HG02623 (cell line): ENCODE measurements around the gene POR.
"Not testable (repeated sequence)": the region's sequence is repeated elsewhere in the genome, so short reads cannot be mapped to it uniquely, and the experiment has no call there.

ENCODE experiments used
- ATAC-seq: cut with Tn5 transposase; IDR thresholded peaks from one replicate; pipeline ENCODE4 v1.9.1; 2021; ENCODE audit warnings: moderate library complexity; ENCODE audit not compliant: unreplicated experiment

Gene POR

DNA sequence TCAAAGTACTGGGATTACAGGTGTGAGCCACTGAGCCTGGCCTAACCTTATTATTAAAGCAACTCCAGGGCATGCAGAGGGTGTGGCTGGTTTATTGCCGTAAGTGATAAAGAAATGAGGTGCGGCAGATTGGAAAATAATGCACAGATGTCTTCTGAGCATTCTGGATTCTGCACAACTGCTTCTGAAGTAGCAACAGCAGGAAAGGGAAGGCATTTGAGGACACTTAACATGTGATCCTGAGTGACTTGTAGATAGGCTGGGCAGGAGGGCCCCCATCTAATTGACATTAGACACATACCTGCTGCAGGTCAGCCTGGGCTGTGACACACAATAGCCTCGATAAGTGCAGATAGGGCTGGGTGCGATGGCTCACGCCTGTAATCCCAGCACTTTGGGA is 30.5 kb upstream of the POR start:
- no peak for ATAC-seq

DNA sequence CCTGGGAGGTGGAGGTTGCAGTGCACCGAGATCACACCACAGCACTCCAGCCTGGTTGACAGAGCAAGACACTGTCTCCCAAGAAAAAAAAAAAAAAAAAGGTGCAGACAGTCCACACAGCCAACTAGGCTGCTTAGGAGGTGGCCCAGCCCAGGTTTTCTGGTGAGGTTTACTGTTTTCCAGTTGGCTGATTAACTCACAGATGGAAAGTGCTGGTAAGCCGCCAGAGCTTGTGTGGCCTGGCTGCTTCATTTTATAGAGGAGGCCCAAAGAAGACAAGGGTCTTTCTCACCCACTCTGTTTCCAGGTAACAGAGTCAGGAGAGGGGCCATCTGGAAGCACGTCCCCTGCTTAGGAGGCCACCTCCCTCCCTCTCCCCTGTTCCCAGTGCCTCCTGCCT is 29.9 kb upstream of the POR start:
- no peak for ATAC-seq

DNA sequence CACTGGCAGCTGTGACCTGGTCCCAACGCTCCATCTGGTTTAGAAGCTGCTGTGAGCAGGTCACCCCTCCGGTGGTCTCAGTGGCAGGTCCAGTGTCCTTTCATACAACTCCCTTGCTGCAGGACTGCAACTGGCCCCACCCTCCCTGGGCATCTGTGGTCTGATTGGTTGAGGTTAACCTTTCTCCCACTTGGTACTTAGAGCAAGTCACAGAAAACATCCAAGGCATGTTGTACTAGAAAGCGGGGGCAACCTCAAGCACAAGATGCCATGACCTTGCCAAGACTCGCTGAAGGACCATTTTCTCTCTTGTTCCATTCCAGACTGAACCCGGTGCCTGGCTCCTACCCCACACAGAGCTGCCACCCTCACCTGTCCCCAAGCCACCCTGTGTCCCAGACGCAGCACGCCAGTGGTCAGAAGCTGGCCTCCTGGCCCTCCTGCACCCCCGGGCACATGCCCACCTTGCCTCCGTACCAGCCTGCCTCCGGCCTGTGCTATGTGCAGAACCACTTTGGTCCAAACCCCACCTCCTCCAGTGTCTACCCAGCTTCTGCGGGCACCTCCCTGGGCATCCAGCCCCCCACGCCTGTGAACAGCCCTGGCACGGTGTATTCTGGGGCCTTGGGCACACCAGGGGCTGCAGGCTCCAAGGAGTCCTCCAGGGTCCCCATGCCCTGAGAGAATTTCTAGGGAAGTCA is 27.1 kb upstream of the POR start:
- no peak for ATAC-seq

GRCh38 chr7:75888464-75889222 is 26.3 kb upstream of the POR start:
- ATAC-seq = no peak

DNA sequence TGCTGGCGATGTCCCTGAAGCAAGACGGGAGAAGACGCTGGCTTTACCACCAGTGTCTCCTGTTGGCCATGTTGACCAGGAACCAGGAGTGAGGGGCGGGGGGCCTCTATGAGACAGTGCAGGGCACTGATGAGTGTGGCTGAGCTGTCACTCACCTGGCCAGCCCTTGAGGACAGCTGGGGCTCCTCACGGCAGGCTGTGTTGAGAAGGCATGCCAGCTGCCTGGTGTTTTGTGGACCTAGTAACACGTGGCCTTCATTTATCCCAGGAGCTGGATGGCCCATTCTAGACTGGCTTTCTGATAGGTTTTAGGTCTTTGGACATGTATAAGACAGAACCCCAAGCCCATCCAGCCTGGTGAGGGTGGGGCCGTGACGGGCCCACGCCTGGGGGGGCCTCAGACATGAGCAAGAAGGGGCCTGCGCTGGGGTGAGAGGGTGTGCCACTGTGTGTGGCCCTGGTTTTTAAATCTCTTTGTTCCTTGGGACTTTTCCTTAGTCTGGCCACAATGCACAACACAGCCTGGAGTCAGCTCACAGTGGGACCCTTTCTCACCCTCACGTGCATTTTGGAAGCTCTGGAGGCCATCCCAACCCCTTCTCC is 25.6 kb upstream of the POR start:
- ATAC-seq = no peak

GRCh38 chr7:75889826-75890225 is 25.1 kb upstream of the POR start:
- ATAC-seq = no peak

DNA sequence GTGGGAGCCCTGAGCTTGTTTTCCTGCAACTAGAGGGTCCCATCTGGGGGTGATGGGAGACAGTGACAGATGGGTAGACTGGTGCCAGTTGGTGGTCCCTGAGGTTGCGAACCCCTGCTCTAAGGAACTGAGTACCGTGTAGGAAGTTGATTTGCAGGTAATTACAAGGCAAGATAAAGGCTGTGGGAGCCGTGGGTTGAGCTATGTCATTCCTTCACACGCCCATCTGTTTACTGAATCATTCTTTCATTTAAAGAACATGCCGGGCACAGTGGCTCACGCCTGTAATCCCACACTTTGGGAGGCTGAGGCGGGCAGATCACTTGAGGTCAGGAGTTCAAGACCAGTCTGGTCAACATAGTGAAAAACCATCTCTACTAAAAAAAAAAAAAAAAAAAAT is 23.7 kb upstream of the POR start:
- not testable (repeated sequence) for ATAC-seq

- ATAC-seq = no peak
Measured at GRCh38 chr7:75891815-75892411, 23.0 kb upstream of the POR start.

DNA sequence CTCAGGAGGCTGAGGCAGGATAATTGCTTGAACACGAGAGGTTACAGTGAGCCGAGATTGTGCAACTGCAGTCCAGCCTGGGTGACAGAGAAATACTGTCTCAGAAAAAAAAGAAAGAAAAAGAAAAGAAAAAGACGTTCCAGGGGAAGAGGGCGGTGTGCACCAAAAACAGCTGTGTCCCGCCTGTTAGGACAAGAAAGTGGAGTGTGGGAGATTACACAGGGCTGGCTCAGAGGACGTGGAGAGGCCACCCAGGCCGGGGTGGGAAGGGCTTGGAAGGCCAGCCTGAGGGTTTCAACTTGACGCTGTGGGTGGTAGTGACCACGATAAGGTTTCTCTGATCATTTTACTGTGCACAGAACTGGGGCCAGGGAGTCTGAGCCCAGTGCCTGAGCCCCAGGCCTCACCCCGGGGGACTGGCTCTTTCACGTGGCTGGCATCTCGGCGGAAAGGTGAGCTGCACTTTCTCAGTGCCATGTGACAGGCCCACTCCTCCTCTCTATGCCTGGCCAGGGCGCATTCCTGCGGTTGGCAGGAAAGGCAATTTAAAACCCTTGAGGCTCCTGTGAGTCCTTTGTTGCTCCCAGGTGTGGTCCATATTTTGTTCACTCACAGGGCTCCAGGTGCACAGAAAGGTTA is 22.2 kb upstream of the POR start:
- ATAC-seq = no peak

GRCh38 chr7:75896803-75897327 is 18.1 kb upstream of the POR start:
- no peak for ATAC-seq

DNA sequence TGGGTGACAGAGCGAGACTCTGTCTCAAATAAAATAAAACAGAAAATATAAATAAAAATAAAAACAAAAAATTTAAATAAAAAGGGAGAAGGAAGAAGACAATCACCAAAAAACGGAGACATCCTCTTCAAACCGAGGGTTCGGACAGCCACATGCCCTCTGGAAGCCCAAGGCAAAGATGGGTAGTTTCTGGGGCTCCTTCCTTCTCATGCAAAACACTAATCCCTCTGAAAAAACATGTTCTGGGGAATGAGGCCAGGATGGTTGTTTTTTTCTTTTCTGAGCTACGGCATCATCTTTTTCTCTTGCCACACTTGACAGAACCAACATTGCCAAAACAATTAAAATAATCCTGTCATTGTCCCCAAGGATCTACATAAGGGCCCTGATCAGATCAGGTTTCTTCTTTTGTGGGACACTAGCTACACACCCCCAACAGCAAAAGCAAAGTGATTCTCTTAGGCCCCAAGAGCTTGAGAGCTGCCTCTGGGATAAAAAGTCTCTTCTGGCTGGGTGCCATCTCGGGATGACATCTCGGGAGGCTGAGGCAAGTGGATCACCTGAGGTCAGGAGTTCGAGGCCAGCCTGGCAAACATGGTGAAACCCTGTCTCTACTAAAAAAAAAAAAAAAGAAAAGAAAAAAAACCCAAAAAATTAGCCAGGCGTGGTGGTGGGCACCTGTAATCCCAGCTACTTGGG is 14.2 kb upstream of the POR start:
- no peak for ATAC-seq

GRCh38 chr7:75905785-75906604 is 9.0 kb upstream of the POR start:
- ATAC-seq = no peak

- ATAC-seq = no peak
Measured at GRCh38 chr7:75906991-75907667, 7.8 kb upstream of the POR start.

- ATAC-seq = not testable (repeated sequence)
Measured at GRCh38 chr7:75907668-75908039, 7.3 kb upstream of the POR start.

DNA sequence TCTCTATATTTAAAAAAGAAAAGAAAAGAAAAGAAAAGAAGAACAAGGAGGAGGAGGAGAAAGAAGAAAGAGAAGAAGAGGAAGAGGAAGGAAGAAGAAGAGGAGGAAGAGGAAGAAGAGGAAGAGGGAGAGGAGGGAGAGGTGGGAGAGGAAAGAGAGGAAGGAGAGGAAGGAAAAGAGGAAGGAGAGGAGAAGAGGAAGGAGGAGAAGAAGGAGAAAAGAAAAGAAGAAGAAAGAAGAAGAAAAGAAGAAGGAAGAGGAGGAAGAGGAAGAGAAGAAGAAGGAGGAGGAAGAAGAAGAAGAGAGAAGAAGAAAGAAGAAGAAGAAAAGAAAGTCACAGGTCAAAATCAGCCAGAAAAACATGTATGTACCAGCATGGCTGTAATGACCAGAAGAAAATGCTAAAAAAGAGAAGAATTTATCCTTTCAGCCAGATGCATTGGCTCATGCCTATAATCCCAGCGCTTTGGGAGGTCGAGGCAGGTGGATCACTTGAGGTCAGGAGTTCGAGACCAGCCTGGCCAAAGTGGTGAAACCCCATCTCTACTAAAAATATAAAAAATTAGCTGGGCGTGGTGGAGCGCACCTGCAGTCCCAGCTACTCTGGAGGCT is 5.3 kb upstream of the POR start:
- ATAC-seq = no peak

GRCh38 chr7:75911186-75911585 is 3.8 kb upstream of the POR start:
- ATAC-seq = not testable (repeated sequence)

GRCh38 chr7:75913437-75913836 is 1.5 kb upstream of the POR start:
- no peak for ATAC-seq

- ATAC-seq = no peak
Measured at GRCh38 chr7:75914169-75914654, 743 bp upstream of the POR start.
